ENCODE measurements around the gene DAAM1. TPM values are rescaled to one million over a fixed set of nuclear protein-coding genes. Genes with fewer than 3 reads are reported as not detected.

Gene DAAM1
- total and polyA plus RNA-seq, 2 donors from 2014 or later = 5.3 to 47.8 TPM

GRCh38 chr14:59308086-59308485 lies 119.6 kb downstream of the DAAM1 start:
- no peak for TF ChIP-seq CTCF (IDR thresholded peaks at IDR 0.05; ENCODE audit: borderline replicate concordance, extremely low read depth, insufficient read depth)
- intact Hi-C loops (cut with DNase I) = no loop called here
- H3K4me3 ChIP-seq (ENCODE audit: low read length in 3 of 3) = no peak overlapping the region
- H3K9ac ChIP-seq (ENCODE audit: low read length in 3 of 3) = no peak overlapping the region
- H3K27me3 ChIP-seq (ENCODE audit: control insufficient read depth, insufficient read depth, low read length) = no peaks in the 10 kb centered on the region
- H3K27ac ChIP-seq (ENCODE audit: low read depth in 2 of 2, low read length in 2 of 2) = no peak overlapping the region
- no peak for DNase-seq
- no peaks in the 10 kb centered on the region for H3K36me3 ChIP-seq (ENCODE audit: control insufficient read depth in 2 of 3, insufficient read depth in 3 of 3, low read length in 3 of 3)
- H3K4me1 ChIP-seq (ENCODE audit: control insufficient read depth in 2 of 3, insufficient read depth in 2 of 3, low read depth in 1 of 3, low read length in 3 of 3) = peaks cover 7 to 25% (median 7%) of the 10 kb centered on the region in 3 donors
- FAIRE-seq = no peak
- no peaks in the 10 kb centered on the region for H3K9me3 ChIP-seq (ENCODE audit: control insufficient read depth in 2 of 3, insufficient read depth in 1 of 3, low read length in 3 of 3)

- no peak overlapping the region for H3K27ac ChIP-seq (ENCODE audit: low read depth in 2 of 2, low read length in 2 of 2)
- H3K36me3 ChIP-seq (ENCODE audit: control insufficient read depth in 2 of 3, insufficient read depth in 3 of 3, low read length in 3 of 3) = no peaks in the 10 kb centered on the region
- H3K9ac ChIP-seq (ENCODE audit: low read length in 3 of 3) = no peak overlapping the region
- no peak overlapping the region for H3K4me3 ChIP-seq (ENCODE audit: low read length in 3 of 3)
- H3K9me3 ChIP-seq (ENCODE audit: control insufficient read depth in 2 of 3, insufficient read depth in 1 of 3, low read length in 3 of 3) = no peaks in the 10 kb centered on the region
- FAIRE-seq (no peak), DNase-seq (no peak)
- H3K4me1 ChIP-seq (ENCODE audit: control insufficient read depth in 2 of 3, insufficient read depth in 2 of 3, low read depth in 1 of 3, low read length in 3 of 3) = peaks cover 9 to 31% (median 11%) of the 10 kb centered on the region in 3 donors
- H3K27me3 ChIP-seq (ENCODE audit: control insufficient read depth, insufficient read depth, low read length) = no peaks in the 10 kb centered on the region
- intact Hi-C loops (cut with DNase I) = no loop called here
- TF ChIP-seq CTCF (IDR thresholded peaks at IDR 0.05; ENCODE audit: borderline replicate concordance, extremely low read depth, insufficient read depth) = no peak
These were observed 120.2 kb downstream of the DAAM1 start for GRCh38 chr14:59308673-59309072.

- DNase-seq (no peak), FAIRE-seq (no peak)
- Histone ChIP-seq H3K27me3 (ENCODE audit: control insufficient read depth, insufficient read depth, low read length) (no peaks in the 10 kb centered on the region), H3K4me1 (ENCODE audit: control insufficient read depth in 2 of 3, insufficient read depth in 2 of 3, low read depth in 1 of 3, low read length in 3 of 3) (peaks cover 9 to 38% (median 17%) of the 10 kb centered on the region in 3 donors), H3K9ac (ENCODE audit: low read length in 3 of 3) (no peak overlapping the region), H3K27ac (ENCODE audit: low read depth in 2 of 2, low read length in 2 of 2) (no peak overlapping the region), H3K36me3 (ENCODE audit: control insufficient read depth in 2 of 3, insufficient read depth in 3 of 3, low read length in 3 of 3) (no peaks in the 10 kb centered on the region), H3K4me3 (ENCODE audit: low read length in 3 of 3) (no peak overlapping the region), H3K9me3 (ENCODE audit: control insufficient read depth in 2 of 3, insufficient read depth in 1 of 3, low read length in 3 of 3) (no peaks in the 10 kb centered on the region)
- intact Hi-C loops (cut with DNase I) = no loop called here
- TF ChIP-seq CTCF (IDR thresholded peaks at IDR 0.05; ENCODE audit: borderline replicate concordance, extremely low read depth, insufficient read depth) = no peak
These were observed 120.9 kb downstream of the DAAM1 start for GRCh38 chr14:59309291-59309900.

GRCh38 chr14:59310633-59311032 lies 122.2 kb downstream of the DAAM1 start:
- intact Hi-C loops (cut with DNase I) = no loop called here
- Histone ChIP-seq H3K9me3 (ENCODE audit: control insufficient read depth in 2 of 3, insufficient read depth in 1 of 3, low read length in 3 of 3) (no peaks in the 10 kb centered on the region), H3K27me3 (ENCODE audit: control insufficient read depth, insufficient read depth, low read length) (no peaks in the 10 kb centered on the region), H3K9ac (ENCODE audit: low read length in 3 of 3) (no peak overlapping the region), H3K4me3 (ENCODE audit: low read length in 3 of 3) (no peak overlapping the region), H3K4me1 (ENCODE audit: control insufficient read depth in 2 of 3, insufficient read depth in 2 of 3, low read depth in 1 of 3, low read length in 3 of 3) (peaks cover 8 to 37% (median 14%) of the 10 kb centered on the region in 3 donors), H3K36me3 (ENCODE audit: control insufficient read depth in 2 of 3, insufficient read depth in 3 of 3, low read length in 3 of 3) (no peaks in the 10 kb centered on the region), H3K27ac (ENCODE audit: low read depth in 2 of 2, low read length in 2 of 2) (no peak overlapping the region)
- FAIRE-seq = peak; percentile 33
- DNase-seq = peak in 2 of 5 donors; percentile 27 to 47
- TF ChIP-seq CTCF (IDR thresholded peaks at IDR 0.05; ENCODE audit: borderline replicate concordance, extremely low read depth, insufficient read depth) = no peak
